HepG2 (cell line): Measurements from ENCODE around the gene DNAJC5. TPM values are rescaled to one million over a fixed set of nuclear protein-coding genes. Genes with fewer than 3 reads are reported as not detected.
A peak's percentile ranks its signal among the peaks of the same experiment; 100 is the strongest.

ENCODE experiments used
- ARID5B ChIP-seq: IDR thresholded peaks from 2 replicates; pipeline ENCODE4 v1.4.0; 2020; ENCODE audit warnings: mild to moderate bottlenecking, missing genetic modification reagents
- CEBPG ChIP-seq: IDR thresholded peaks from 2 replicates; pipeline ENCODE4 v1.6.1; 2016
- FOXA3 ChIP-seq: IDR thresholded peaks from 2 replicates; pipeline ENCODE4 v1.6.1; 2016; ENCODE audit warnings: missing genetic modification reagents, missing compliant biosample characterization
- KLF11 ChIP-seq: IDR thresholded peaks from 2 replicates; pipeline ENCODE4 v1.6.1; 2016; ENCODE audit warnings: missing compliant biosample characterization
- KLF12 ChIP-seq: sonication (generic); formaldehyde crosslinking; IDR thresholded peaks from 2 replicates; pipeline ENCODE4 v1.4.0; 2020; ENCODE audit warnings: missing genetic modification reagents, borderline replicate concordance
- MXD3 ChIP-seq: IDR thresholded peaks from 2 replicates; pipeline ENCODE4 v1.6.1; 2016; ENCODE audit warnings: mild to moderate bottlenecking, missing biosample characterization, missing genetic modification reagents
- PPARG ChIP-seq: conservative IDR thresholded peaks from 2 replicates; pipeline ENCODE4 v1.6.1; 2016; ENCODE audit warnings: missing biosample characterization, missing genetic modification reagents
- RERE ChIP-seq: IDR thresholded peaks from 2 replicates; pipeline ENCODE4 v1.6.1; 2016; ENCODE audit warnings: low read depth, missing genetic modification reagents, missing compliant biosample characterization
- SPEN ChIP-seq: sonication (generic); formaldehyde crosslinking; IDR thresholded peaks from 2 replicates; pipeline ENCODE4 v1.5.1; 2020; ENCODE audit warnings: low read depth, mild to moderate bottlenecking, missing genetic modification reagents
- STAT6 ChIP-seq: sonication (generic); formaldehyde crosslinking; IDR thresholded peaks from 2 replicates; pipeline ENCODE4 v1.4.0; 2020; ENCODE audit warnings: missing genetic modification reagents, mild to moderate bottlenecking, borderline replicate concordance
- WIZ ChIP-seq: sonication (generic); formaldehyde crosslinking; IDR thresholded peaks from 2 replicates; pipeline ENCODE4 v1.5.1; 2020; ENCODE audit warnings: mild to moderate bottlenecking, missing genetic modification reagents
- ZGPAT ChIP-seq: IDR thresholded peaks from 2 replicates; pipeline ENCODE4 v1.6.1; 2016; ENCODE audit warnings: mild to moderate bottlenecking
- ZNF567 ChIP-seq: sonication (generic); formaldehyde crosslinking; IDR thresholded peaks from 2 replicates; pipeline ENCODE4 v1.8.1; 2023; ENCODE audit warnings: mild to moderate bottlenecking, missing genetic modification reagents, borderline replicate concordance
- ZNF772 ChIP-seq: sonication (generic); formaldehyde crosslinking; IDR thresholded peaks from 2 replicates; pipeline ENCODE4 v1.5.0; 2020; ENCODE audit warnings: mild to moderate bottlenecking, missing genetic modification reagents
- polyA plus RNA-seq, 8 experiments: library from polyadenylated mRNA; depleted of rRNA in 3 of 8; stranded (reverse) in 7 of 8; unstranded in 1 of 8; fragments of >200 nt; fragmentation: Illumina TruSeq in 4 of 8; extraction: Trizol in 4 of 8; gene quantifications; 2 replicates each; pipeline versions ENCODE4 v1.2.1 to v1.2.3, GENCODE V29; 2011 to 2016; ENCODE audit warnings: low read depth in 4 of 8, missing spikeins in 1 of 8, mixed read lengths in 1 of 8; ENCODE audit not compliant: insufficient read depth in 1 of 8
- total RNA-seq, 5 experiments: library from RNA; depleted of rRNA; stranded (reverse); fragments of >200 nt; fragmentation: Illumina TruSeq; extraction: Trizol; gene quantifications; 2 replicates each; pipeline ENCODE4 v1.2.3, GENCODE V29; 2016; ENCODE audit warnings: low read depth in 1 of 5

DNAJC5 gene
- total and polyA plus RNA-seq, 2 of the 13 experiments (the other 11 are each of a cell fraction or from before 2014, with no cell fraction given), result 42.8 to 64.5 TPM

GRCh38 chr20:63978319-63979228, 83.6 kb downstream of the DNAJC5 start (continued):
- TF ChIP-seq ARID5B (CRISPR knock-in tag) (peak; percentile 75), ZGPAT (CRISPR knock-in tag) (peak; percentile 95), STAT6 (CRISPR knock-in tag) (no peak), KLF11 (CRISPR knock-in tag) (peak; percentile 78), FOXA3 (CRISPR knock-in tag) (peak; percentile 52), CEBPG (no peak), MXD3 (CRISPR knock-in tag) (peak; percentile 92), RERE (CRISPR knock-in tag) (peak; percentile 45; the same call in 1 of the 2 replicates), WIZ (CRISPR knock-in tag) (no peak), ZNF772 (peak; percentile 90), PPARG (CRISPR knock-in tag) (peak; percentile 78; the same call in 1 of the 2 replicates), ZNF567 (CRISPR knock-in tag) (no peak), SPEN (CRISPR knock-in tag) (peak; percentile 78), KLF12 (CRISPR knock-in tag) (peak; percentile 87)
